NCI-H2171 (cell line): ENCODE data around the gene MRPS25.
"Not testable (repeated sequence)": the region's sequence is repeated elsewhere in the genome, so short reads cannot be mapped to it uniquely, and the experiment has no call there.

ENCODE experiments used
- DNase-seq: peaks from one replicate; lab custom pipeline; 2025; lab: John Stamatoyannopoulos, UW

MRPS25 gene

DNA sequence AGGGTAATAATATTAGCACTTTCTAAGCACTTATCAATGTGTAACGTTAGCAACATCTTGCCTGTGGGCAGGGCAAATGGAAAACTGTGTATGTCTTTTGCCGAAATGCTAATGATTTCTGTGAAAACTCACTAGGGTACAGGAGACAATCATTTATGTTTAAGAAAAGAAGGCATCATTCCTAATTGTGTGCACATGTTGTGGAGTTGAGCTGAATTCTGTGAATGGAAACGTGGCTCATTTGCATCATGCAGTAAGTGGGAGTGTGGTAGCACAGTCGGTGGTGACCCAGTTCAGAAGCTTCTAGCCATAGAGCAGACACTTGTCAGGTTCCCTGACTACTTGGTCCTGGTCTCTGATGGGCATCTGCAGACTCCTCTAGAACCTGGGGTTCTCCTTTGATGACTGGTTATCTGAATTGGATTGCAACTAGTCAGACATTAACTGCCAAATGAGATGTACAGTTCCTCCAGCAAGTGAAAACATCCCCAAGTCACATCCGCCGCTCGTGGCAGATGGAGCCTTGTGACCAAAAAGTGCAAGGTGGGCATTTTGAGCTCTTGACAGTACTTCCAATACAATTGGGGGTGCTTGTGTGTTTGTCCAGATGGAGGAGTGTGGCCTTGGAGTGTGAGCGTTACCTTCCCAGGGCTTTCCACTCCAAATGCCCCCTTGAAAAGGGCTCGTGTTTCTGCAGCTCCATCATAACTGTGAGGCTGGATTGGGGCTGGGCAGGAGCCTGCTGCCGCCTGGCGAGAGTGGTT is 21.5 kb downstream of the MRPS25 start:
- no peak for DNase-seq

GRCh38 chr3:15042936-15043335 is 22.2 kb downstream of the MRPS25 start:
- DNase-seq: no peak

GRCh38 chr3:15041950-15042349 is 23.2 kb downstream of the MRPS25 start:
- DNase-seq: no peak

DNA sequence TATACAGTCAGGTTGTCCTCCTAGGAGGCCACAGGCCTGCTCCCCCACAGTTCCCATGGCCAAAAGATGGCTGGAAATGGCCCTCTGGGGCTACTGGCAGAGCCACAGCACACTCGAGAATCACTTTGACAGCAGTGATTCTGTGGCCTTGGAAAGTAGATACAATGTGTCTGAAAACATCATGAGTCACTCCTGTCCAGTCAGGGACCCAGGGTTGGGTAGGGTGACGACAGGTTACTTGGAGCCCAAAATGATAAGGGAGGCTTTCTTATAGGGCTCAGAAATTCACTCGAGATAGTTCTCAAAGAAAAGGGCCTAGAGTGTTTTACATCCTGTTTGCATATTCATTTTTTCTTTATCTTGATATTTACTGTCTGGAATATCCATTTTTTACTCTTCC is 24.3 kb downstream of the MRPS25 start:
- no peak for DNase-seq

DNA sequence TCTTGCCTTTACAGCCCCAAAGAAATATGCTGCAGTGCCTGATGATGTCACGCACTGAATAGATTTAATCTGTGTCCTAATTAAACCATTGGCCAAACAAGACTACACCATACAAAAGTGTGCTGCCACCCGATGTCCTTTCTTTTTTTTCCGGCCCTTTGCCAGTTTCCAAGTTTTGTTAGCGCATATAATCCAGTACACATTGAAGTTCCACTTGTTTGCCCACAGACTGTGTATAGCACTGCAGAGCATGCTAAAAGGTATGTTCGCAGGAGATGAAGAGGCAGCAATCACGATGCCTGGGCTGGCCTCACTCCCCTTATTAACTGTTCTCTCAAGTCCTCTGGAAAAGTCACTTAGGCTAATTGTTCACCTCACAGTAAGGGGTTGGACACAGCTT is 26.8 kb downstream of the MRPS25 start:
- DNase-seq: no peak

- DNase-seq: no peak
Measured at GRCh38 chr3:15033103-15033502, 32.0 kb downstream of the MRPS25 start.

GRCh38 chr3:15032650-15033049 is 32.5 kb downstream of the MRPS25 start:
- DNase-seq: no peak

- no peak for DNase-seq
Measured at GRCh38 chr3:15029625-15030024, 35.5 kb downstream of the MRPS25 start.

DNA sequence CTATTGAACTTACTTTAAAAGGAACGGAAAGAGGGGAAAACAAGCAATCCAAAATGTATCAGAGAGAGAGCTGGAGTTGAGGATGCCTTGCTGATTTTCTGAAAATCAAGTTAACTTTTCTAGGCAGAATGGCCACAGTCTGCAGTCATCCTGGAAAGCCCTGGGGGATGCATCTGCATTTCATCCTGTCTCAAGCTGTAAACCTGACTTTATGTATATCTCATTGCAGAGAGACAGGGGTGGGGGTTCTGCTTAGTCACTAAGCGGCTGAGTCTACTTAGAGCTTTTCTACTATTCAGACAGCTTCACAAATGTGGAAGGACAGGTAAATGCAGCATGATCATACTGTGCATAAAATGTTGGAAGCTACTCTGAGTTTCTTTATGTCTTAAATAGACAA is 41.4 kb downstream of the MRPS25 start:
- DNase-seq: no peak

DNA sequence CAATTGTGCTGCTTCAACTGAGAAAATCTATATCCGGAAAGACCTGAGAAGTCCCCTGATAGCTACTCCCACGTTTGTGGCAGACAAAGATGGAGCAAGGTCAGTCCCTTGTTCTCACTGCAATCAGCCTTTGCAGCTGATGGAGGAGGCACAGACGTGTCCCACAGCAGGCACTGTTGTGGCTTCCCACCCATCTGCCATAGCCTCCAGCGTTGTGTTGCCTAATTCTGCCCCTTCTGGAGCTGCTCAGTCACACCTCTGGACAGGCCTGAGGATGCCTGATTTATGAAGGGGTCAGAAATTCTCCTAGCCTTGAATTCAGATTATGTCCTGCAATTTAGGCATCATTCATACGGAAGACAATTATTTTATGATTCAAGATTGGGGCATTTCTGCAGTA is 41.9 kb downstream of the MRPS25 start:
- DNase-seq: no peak

- no peak for DNase-seq
Measured at GRCh38 chr3:15017191-15017590, 47.9 kb downstream of the MRPS25 start.

DNA sequence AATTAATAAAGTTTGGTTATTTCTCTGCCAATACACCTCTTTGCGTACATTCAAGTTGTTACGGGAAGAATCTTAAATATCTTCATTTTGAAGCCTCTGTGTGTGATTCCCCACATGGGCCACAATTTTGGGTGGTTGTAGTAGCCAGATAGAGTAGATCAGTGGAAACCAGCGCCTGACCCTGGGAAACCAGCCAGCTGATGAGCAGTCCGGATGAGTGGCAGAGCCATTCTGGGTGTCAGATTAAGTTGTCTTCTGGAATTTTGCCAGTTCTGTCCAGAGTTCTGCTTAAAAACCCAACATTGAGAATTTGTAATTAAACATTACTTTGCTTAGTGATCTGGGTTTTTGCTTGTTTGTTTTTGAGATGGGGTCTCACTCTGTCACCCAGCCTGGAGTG is 49.7 kb downstream of the MRPS25 start:
- no peak for DNase-seq

DNA sequence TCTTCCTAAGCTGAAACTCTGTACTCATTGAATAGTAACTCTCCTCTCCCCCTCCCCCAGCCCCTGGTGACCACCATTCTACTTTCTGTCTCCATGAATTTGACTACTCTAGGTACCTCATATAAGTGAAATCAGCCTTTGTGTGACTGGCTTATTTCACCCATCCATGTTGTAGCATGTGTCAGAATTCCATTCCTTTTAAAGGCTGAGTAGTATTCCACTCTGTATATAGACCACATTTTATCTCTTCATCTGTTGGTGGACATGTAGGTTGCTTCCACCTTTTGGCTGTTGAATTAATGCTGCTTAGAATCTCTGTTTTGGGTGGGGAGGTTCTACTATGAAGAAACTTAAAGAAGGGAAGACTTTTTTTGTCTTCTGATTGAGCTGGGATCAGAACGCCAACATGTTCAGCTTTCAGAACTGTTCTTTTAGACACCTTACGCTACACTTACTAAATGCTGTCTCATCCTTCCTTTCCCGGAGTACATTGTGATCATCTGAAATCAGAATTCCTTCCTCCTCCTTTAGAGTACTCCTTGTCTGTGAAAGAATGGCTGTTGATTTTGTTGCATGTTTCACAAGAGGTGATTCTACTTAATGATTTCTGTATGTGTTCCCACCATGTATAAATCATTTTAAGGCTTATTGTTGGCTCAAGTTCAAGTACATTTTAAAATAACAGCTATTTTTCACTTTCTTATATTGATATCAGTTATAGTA is 50.3 kb downstream of the MRPS25 start:
- no peak for DNase-seq

- no peak for DNase-seq
Measured at GRCh38 chr3:15011174-15011573, 53.9 kb downstream of the MRPS25 start.

DNA sequence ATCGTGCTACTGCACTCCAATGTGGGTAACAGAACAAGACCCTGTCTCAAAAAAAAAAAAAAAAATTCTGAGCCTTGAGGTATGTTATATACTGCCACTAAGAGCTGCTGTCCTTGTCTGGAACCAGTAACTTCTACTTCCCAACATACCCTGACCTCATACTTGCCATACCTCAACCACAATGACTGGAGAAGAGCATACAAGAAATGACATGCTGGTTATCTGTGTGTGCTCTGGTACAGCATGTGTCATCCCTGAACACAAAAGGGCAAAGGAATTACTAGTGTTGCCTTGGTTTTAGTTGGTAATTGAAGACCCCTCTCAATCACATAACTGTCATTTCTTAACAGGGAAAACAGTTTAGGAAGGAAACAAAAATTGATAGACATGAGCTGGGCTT is 54.5 kb downstream of the MRPS25 start:
- no peak for DNase-seq

DNA sequence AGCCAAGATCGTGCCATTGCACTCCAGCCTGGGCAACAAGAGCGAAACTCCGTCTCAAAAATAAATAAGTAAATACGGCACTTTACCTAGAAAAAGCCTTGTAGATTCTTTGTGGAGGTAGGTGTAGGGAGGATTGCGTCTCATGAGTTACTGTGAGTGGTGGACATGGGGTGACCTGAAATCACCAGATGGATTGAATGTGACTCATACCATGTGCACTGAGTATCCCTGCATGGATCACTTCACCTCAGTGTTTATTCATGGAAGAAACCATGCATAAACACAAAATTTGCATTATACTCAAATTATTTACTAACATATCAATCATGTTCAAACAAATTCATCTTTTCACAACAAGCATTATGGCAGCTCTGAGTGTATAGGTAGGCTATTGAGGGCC is 55.9 kb downstream of the MRPS25 start:
- no peak for DNase-seq

DNA sequence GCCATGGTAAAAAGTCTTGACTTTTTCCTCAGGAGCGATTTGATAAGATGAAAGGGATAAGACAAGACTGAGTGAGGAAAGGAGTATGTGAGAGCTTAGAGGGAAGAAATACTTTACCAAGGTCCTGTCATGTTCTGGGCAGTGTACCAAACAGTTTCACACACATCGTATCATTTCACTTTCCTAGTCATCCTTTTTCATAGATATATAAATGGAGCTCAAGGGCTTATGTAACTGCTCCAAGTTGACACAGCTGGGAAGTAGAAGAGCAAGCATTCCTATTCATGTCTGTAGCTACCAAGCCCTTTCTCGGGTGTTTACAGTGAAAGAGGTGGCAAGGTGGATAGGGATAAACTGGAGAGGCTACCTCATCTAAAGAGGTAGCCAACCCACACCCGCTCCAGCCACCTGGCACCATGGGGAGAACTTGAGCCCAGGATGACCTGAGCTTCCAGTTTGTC is 57.4 kb downstream of the MRPS25 start:
- DNase-seq: no peak

DNA sequence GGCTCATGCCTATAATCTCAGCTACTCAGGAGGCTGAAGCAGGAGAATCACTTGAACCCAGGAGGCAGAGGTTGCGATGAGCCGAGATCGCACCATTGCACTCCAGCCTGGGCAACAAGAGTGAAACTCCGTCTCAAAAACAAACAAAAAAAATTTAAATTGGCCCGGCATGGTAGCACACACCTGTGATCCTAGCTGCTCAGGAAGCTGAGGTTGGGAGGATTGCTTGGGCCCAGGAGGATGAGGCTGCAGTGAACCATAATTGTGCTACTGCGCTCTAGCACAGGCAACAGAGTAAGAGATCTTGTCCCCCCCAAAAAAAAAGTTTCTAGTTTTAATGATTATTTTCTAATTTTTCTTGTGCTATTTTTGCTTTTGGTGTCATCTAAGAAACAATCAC is 65.9 kb downstream of the MRPS25 start:
- not testable (repeated sequence) for DNase-seq
